GM12874 (cell line): ENCODE measurements around the gene ENGASE.

Experiments used
- TF ChIP-seq, protein P1 (sequence below): IDR thresholded peaks from 2 replicates; pipeline ENCODE4 v1.5.1; 2011; ENCODE audit warnings: low read depth, mild to moderate bottlenecking, control low read depth, low read length, moderate library complexity; ENCODE audit not compliant: insufficient read depth

ENGASE gene

DNA sequence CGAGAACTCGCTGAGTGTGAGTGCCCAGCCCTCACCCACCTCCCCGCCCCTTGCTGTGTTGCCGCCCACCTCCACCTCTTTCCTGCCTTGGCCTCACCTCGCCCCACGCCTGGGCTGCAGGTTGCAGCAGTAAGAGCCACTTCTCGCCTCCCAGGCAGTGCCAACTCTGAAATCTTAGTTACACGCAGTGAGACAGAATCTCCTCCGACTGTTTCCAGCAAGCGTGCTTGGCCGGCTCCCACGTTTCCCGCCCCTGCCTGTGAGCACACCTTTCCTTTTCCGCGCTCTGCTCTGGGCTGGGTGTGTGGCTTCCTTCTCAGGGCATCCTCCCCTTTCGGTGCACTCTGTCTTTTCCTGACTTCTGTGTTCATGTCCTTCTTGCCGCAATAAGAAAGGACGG, 5.7 kb downstream of the ENGASE start:
- TF ChIP-seq, protein P1, sequence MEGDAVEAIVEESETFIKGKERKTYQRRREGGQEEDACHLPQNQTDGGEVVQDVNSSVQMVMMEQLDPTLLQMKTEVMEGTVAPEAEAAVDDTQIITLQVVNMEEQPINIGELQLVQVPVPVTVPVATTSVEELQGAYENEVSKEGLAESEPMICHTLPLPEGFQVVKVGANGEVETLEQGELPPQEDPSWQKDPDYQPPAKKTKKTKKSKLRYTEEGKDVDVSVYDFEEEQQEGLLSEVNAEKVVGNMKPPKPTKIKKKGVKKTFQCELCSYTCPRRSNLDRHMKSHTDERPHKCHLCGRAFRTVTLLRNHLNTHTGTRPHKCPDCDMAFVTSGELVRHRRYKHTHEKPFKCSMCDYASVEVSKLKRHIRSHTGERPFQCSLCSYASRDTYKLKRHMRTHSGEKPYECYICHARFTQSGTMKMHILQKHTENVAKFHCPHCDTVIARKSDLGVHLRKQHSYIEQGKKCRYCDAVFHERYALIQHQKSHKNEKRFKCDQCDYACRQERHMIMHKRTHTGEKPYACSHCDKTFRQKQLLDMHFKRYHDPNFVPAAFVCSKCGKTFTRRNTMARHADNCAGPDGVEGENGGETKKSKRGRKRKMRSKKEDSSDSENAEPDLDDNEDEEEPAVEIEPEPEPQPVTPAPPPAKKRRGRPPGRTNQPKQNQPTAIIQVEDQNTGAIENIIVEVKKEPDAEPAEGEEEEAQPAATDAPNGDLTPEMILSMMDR: no peak

DNA sequence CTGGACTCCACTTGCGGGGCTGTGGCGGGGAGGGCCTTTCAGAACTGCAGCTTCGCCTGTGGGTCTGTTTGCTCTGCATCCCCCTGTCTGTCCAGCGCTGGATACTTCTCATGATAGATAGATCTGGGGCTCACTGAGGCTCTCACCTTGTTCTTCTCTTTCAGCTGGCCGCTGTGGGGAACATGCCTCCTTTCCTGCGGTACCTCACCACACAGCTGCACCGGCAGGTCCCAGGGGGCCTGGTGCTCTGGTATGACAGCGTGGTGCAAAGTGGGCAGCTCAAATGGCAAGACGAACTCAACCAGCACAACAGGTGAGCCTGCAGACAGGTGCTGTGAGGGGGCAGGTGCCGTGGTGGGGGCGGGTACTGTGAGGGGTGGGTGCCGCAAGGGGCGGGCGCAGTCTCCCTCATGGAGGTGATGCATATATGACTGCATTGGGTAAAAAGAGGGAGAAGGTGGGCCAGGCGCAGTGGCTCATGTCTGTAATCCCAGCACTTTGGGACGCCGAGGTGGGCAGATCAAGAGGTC, 6.2 kb downstream of the ENGASE start:
- TF ChIP-seq, protein P1: no peak

DNA sequence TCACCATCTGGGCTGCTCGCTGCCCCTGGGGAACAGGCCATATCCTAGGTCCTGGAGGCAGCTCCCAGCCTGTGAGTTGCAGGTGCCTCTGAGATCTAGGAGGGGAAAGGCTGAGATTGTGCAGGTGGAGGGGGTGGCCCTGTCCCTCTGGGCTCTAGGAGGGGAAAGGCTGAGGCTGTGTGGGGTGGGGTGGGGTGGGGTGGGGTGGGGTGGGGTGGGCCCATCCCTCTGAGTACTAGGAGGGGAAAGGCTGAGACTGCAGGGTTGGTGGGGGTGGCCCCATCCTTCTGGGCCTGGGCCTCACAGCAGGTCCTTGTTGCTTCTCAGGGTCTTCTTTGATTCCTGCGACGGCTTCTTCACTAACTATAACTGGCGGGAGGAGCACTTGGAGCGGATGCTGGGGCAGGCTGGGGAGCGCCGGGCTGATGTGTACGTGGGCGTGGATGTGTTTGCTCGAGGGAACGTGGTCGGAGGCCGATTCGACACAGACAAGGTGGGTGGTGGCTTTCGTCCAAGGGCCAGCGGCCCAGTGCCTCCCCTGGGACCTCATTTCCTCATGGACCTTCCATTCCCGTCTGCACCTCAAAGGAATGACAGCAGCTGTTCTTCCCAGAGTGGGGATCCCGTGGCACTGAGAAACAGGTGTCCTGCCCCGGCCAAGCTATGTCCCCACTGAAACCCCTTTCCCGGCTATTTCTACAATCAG, 7.1 kb downstream of the ENGASE start:
- TF ChIP-seq, protein P1: no peak

DNA sequence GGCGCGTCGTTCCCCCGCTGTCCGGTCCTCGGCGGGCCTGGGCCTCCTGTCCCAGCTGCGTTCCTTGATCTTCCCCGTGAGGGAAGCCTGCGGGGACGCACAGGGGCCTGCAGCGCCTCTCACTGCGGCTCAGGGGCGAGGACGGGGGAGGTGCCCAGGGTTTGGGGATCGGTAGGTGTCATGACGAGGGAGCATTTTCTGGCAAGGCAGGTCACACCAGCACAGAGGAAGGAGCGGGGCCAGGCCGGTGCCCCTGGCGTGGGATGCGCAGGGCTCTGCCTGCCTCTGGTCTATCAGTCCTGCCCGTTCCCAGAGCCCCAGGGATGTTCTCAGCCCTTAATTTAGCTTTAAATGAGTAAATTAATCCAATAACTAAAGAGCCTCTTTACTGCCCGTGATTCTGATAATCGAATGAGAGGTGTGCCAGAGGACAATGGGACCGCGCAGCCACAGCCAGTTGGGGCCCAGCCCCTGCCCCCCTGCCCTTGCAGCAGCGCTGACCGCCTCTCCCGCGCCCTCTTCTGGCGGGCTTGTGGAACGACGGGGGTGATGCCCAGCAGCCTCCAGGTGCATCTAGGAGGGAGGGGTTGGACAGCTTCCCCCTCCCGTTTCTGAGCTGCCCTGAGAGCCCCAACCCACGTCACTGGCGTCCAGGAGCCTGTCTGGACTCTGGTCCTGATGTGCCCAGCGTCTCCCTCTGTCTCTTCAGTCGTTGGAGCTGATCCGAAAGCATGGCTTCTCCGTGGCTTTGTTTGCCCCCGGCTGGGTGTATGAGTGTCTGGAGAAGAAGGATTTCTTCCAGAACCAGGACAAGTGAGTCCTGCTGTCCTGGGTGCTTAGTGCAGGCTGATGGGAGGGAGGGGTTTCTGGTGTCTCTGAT, 7.9 kb downstream of the ENGASE start:
- TF ChIP-seq, protein P1: peak; percentile 90

DNA sequence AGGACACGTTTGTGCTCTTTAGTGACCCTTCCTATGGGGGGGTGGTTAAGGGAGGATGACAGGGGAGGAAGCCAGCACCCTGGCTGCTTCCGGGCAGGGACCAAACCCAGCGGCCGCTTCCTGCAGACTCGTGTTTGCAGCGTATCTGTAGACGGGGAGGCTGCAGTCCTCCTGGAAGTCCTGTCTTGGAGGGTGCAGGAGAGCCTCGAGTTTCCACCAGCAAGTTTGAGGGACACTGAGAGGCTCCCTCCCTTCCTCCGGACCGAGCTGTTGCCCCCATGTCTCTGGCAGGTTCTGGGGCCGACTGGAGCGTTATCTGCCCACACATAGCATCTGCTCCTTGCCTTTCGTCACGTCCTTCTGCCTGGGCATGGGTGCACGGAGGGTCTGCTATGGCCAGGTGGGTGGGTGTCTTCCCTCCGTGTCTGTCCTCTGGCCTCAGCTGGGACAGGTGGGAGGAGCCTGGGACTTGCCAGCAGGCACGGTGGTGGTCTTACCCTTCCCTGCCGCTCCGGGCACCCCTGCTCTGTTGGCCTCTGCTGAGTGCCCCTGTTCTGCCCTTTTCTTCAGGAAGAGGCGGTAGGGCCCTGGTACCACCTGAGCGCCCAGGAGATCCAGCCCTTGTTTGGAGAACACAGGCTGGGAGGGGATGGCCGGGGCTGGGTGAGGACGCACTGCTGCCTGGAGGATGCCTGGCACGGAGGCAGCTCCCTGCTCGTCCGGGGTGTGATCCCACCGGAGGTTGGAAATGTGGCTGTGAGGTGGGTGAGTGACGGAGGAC, 8.8 kb downstream of the ENGASE start:
- TF ChIP-seq, protein P1: no peak

DNA sequence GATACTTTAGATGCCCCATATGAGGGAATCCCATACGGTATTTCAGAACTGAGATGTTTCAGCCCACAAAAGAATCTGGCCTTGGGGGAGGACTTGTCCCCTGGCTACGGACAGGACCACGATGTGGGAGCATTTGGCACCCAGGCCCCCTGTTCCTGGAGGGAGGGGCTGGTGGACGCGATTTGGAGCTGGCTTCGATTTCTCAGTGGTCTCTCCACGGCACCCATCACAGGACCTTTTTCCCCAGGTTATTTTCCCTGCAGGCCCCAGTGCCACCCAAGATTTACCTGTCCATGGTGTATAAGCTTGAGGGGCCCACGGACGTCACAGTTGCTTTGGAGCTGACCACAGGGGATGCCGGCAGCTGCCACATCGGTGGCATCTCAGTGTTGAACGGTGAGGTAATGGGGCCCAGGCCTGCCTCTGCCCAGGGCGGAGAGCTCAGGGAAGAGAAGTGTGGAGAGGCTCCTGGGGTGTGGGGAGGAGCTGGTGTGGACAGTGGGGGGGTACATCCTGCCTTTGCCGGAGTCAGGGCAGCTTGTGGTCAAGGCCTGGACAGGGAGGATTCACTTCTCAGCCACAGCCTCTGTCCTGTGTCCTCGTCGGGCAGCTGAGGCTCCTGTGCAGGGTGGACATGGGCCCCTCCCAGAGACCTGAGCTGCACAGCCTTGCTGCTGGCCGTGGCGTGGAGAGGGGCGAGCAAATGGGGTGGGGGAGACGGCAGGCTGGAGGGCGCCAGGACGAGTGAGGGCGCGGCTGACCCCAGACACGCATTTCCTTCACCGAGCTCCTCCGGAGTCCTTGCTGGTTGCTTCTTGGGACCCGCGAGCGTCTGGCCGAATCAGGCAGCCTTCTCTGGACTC, 9.9 kb downstream of the ENGASE start:
- TF ChIP-seq, protein P1: no peak
